ENCODE data around the gene SLC25A47.

Gene SLC25A47

DNA sequence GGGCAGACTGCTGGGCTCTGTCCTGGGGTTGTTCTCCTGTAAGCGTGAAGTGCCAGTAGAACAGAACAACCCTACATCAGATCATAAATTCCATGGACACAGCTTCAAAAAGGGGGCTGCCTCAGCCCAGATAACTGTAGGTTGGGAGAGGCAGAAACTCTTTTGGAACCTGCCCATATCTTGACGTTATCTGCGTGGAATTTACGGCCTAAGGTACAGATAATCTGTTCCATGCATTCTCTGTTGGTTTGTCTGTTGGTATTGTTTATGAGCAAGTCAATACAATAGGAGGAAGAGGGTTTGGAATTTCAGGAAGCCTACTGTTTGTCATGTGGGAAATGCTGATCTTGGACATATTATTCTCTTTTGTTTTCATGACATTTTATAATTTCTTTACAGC, 36.7 kb downstream of the SLC25A47 start:
- DNase-seq: no peak
- peaks cover 14 to 53% (median 35%) of the 10 kb centered on the region in 4 experiments for H3K36me3 ChIP-seq (ENCODE audit: control insufficient read depth in 4 of 4, insufficient read depth in 4 of 4, low read length in 3 of 4)
- H3K4me3 ChIP-seq (ENCODE audit: control insufficient read depth in 1 of 7, extremely low read depth in 1 of 7, insufficient read depth in 4 of 7, low read depth in 2 of 7, low read length in 6 of 7): no peak overlapping the region
- H3K4me1 ChIP-seq (ENCODE audit: control extremely low read depth in 1 of 4, control insufficient read depth in 4 of 4, insufficient read depth in 4 of 4, low read length in 3 of 4): no peaks in the 10 kb centered on the region
- peaks cover 0 to 7% (median 0%) of the 10 kb centered on the region in 5 experiments for H3K9me3 ChIP-seq (ENCODE audit: control extremely low read depth in 1 of 5, control insufficient read depth in 4 of 5, insufficient read depth in 2 of 5, low read depth in 1 of 5, low read length in 4 of 5)
- no peak overlapping the region for H3K27ac ChIP-seq (ENCODE audit: insufficient read depth in 1 of 2, low read depth in 1 of 2, low read length in 2 of 2, poor library complexity in 1 of 2, severe bottlenecking in 2 of 2)
- ChIA-PET CTCF (no interaction called here), POLR2A (no interaction called here)
- no peaks in the 10 kb centered on the region for H3K27me3 ChIP-seq (replicated peaks in 2 of 5; ENCODE audit: control insufficient read depth in 4 of 5, insufficient read depth in 5 of 5, low read length in 4 of 5)
- 100% methylated on average over 3 of the region's 4 CpGs for WGBS (ENCODE audit: insufficient coverage)

DNA sequence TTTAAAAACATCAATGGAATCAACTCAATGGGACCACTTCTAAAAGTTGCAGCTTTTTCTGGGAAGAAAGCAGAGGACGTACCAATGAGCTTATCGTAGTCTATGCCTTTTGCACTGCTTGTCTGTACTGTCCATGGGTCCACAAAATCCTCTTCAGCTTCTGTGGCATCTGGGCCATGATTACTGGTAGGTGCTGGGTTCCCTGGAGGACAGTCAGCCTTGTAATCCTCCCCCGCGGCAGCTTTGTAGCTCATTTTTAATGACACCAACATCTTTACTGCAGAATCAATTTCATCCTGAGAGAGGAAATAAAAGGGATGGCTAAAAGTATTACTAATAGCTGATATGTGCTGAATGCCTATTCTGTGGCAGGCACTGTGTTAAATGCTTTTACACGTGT, 38.5 kb downstream of the SLC25A47 start:
- Histone ChIP-seq H3K9me3 (ENCODE audit: control extremely low read depth in 1 of 5, control insufficient read depth in 4 of 5, insufficient read depth in 2 of 5, low read depth in 1 of 5, low read length in 4 of 5) (peaks cover 0 to 7% (median 0%) of the 10 kb centered on the region in 5 experiments), H3K36me3 (ENCODE audit: control insufficient read depth in 4 of 4, insufficient read depth in 4 of 4, low read length in 3 of 4) (peaks cover 14 to 58% (median 37%) of the 10 kb centered on the region in 4 experiments), H3K4me3 (ENCODE audit: control insufficient read depth in 1 of 7, extremely low read depth in 1 of 7, insufficient read depth in 4 of 7, low read depth in 2 of 7, low read length in 6 of 7) (no peak overlapping the region), H3K27me3 (replicated peaks in 2 of 5; ENCODE audit: control insufficient read depth in 4 of 5, insufficient read depth in 5 of 5, low read length in 4 of 5) (no peaks in the 10 kb centered on the region), H3K27ac (ENCODE audit: insufficient read depth in 1 of 2, low read depth in 1 of 2, low read length in 2 of 2, poor library complexity in 1 of 2, severe bottlenecking in 2 of 2) (no peak overlapping the region), H3K4me1 (ENCODE audit: control extremely low read depth in 1 of 4, control insufficient read depth in 4 of 4, insufficient read depth in 4 of 4, low read length in 3 of 4) (no peaks in the 10 kb centered on the region)
- WGBS (ENCODE audit: insufficient coverage): 94% methylated on average over 3 of the region's 5 CpGs
- CTCF ChIA-PET: interaction anchor here (1.0 to 3.2 kb wide), 6 partner anchors 12 to 76 kb away, joined by 3 to 12 read pairs (median 4); partner anchors contain the start of gene WDR25
- POLR2A ChIA-PET: interaction anchor here (0.6 kb wide), 2 partner anchors 169 to 486 kb away, joined by 3 to 4 read pairs; no protein-coding TSS in a partner anchor
- DNase-seq: no peak

DNA sequence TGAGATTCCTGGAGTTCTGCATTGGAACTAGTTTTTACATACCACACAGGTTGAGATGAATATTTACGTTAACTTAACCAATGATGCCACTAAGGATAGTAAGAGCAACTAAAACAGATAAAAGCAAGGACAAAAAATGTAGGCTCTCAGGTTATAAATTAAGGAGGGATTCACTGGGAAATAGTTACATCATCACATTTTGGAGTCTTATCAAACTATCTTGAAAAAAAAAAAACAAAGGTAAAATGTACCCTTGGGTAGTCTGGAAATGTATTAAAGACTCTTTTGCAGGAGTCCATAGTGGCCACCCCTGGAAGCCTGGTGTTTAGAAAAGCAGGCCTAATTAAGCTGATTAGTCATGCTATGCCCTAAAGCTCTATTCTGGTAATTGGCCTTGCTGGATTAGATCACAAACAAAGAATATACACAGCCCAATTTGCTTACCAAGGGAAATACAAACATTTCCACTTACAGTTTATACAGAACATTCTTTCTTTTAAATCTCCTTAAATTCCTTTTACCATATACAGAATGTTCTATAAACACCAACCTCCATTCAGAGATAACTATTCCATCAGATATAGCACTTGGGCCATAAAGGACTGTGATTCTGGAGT, 39.3 kb downstream of the SLC25A47 start:
- Histone ChIP-seq H3K9me3 (ENCODE audit: control extremely low read depth in 1 of 5, control insufficient read depth in 4 of 5, insufficient read depth in 2 of 5, low read depth in 1 of 5, low read length in 4 of 5) (peaks cover 0 to 7% (median 0%) of the 10 kb centered on the region in 5 experiments), H3K36me3 (ENCODE audit: control insufficient read depth in 4 of 4, insufficient read depth in 4 of 4, low read length in 3 of 4) (peaks cover 14 to 58% (median 37%) of the 10 kb centered on the region in 4 experiments), H3K27ac (ENCODE audit: insufficient read depth in 1 of 2, low read depth in 1 of 2, low read length in 2 of 2, poor library complexity in 1 of 2, severe bottlenecking in 2 of 2) (no peak overlapping the region), H3K4me1 (ENCODE audit: control extremely low read depth in 1 of 4, control insufficient read depth in 4 of 4, insufficient read depth in 4 of 4, low read length in 3 of 4) (no peaks in the 10 kb centered on the region), H3K27me3 (replicated peaks in 2 of 5; ENCODE audit: control insufficient read depth in 4 of 5, insufficient read depth in 5 of 5, low read length in 4 of 5) (no peaks in the 10 kb centered on the region), H3K4me3 (ENCODE audit: control insufficient read depth in 1 of 7, extremely low read depth in 1 of 7, insufficient read depth in 4 of 7, low read depth in 2 of 7, low read length in 6 of 7) (no peak overlapping the region)
- ChIA-PET CTCF (interaction anchor here (1.0 to 3.2 kb wide), 8 partner anchors 9 to 76 kb away, joined by 3 to 12 read pairs (median 4); partner anchors contain the start of gene WDR25), POLR2A (no interaction called here)
- WGBS (ENCODE audit: insufficient coverage): 100% methylated on average over 1 of the region's 1 CpG
- DNase-seq: no peak

DNA sequence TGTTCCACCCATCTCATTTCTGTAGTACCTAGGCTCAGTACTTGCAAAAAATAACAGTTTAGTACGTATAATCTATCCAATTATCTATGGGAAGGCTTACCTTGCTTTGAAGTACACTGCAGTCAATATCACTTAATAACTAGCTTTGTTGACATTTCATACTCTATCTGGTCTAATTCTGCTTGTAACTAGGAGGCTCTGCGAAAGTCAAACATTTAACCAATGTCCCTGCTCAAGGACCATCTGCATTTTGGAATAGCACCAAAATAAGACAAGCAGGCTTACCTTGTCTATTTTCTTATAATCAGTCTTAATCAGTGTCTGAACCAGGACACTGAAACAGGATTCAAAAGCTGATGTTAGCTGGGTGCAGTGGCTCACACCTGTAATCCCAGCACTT, 39.9 kb downstream of the SLC25A47 start:
- Histone ChIP-seq H3K9me3 (ENCODE audit: control extremely low read depth in 1 of 5, control insufficient read depth in 4 of 5, insufficient read depth in 2 of 5, low read depth in 1 of 5, low read length in 4 of 5) (peaks cover 0 to 7% (median 0%) of the 10 kb centered on the region in 5 experiments), H3K27me3 (replicated peaks in 2 of 5; ENCODE audit: control insufficient read depth in 4 of 5, insufficient read depth in 5 of 5, low read length in 4 of 5) (no peaks in the 10 kb centered on the region), H3K27ac (ENCODE audit: insufficient read depth in 1 of 2, low read depth in 1 of 2, low read length in 2 of 2, poor library complexity in 1 of 2, severe bottlenecking in 2 of 2) (no peak overlapping the region), H3K36me3 (ENCODE audit: control insufficient read depth in 4 of 4, insufficient read depth in 4 of 4, low read length in 3 of 4) (peaks cover 14 to 61% (median 37%) of the 10 kb centered on the region in 4 experiments), H3K4me1 (ENCODE audit: control extremely low read depth in 1 of 4, control insufficient read depth in 4 of 4, insufficient read depth in 4 of 4, low read length in 3 of 4) (no peaks in the 10 kb centered on the region), H3K4me3 (ENCODE audit: control insufficient read depth in 1 of 7, extremely low read depth in 1 of 7, insufficient read depth in 4 of 7, low read depth in 2 of 7, low read length in 6 of 7) (no peak overlapping the region)
- POLR2A ChIA-PET: no interaction called here
- CTCF ChIA-PET: interaction anchor here (1.0 to 3.2 kb wide), 7 partner anchors 9 to 60 kb away, joined by 3 to 12 read pairs (median 3); partner anchors contain the start of gene WDR25
- WGBS (ENCODE audit: insufficient coverage): 100% methylated on average over 1 of the region's 2 CpGs
- no peak for DNase-seq

DNA sequence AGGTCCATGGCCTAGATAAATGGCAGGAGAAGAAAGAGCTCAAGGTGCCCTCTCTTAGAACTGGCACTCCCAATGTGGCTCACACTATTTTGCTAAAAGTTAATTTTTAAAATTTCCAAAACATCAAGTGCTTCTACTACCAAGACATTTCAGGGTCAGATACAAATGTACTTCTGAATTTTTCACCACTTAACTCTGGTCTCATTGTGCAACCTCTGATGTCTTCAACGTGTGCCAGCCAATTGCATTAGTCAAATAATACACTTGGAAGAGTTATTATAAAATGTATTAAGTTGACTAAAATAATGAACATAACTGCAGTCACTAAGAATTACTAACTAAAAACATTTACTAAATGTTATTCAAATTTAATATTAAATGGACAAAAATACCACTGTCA, 41.3 kb downstream of the SLC25A47 start:
- Histone ChIP-seq H3K9me3 (ENCODE audit: control extremely low read depth in 1 of 5, control insufficient read depth in 4 of 5, insufficient read depth in 2 of 5, low read depth in 1 of 5, low read length in 4 of 5) (peaks cover 0 to under 1% (median 0%) of the 10 kb centered on the region in 5 experiments), H3K4me3 (ENCODE audit: control insufficient read depth in 1 of 7, extremely low read depth in 1 of 7, insufficient read depth in 4 of 7, low read depth in 2 of 7, low read length in 6 of 7) (no peak overlapping the region), H3K4me1 (ENCODE audit: control extremely low read depth in 1 of 4, control insufficient read depth in 4 of 4, insufficient read depth in 4 of 4, low read length in 3 of 4) (no peaks in the 10 kb centered on the region), H3K27ac (ENCODE audit: insufficient read depth in 1 of 2, low read depth in 1 of 2, low read length in 2 of 2, poor library complexity in 1 of 2, severe bottlenecking in 2 of 2) (no peak overlapping the region), H3K36me3 (ENCODE audit: control insufficient read depth in 4 of 4, insufficient read depth in 4 of 4, low read length in 3 of 4) (peaks cover 8 to 61% (median 36%) of the 10 kb centered on the region in 4 experiments), H3K27me3 (replicated peaks in 2 of 5; ENCODE audit: control insufficient read depth in 4 of 5, insufficient read depth in 5 of 5, low read length in 4 of 5) (no peaks in the 10 kb centered on the region)
- DNase-seq: no peak
- ChIA-PET POLR2A (no interaction called here), CTCF (interaction anchor here (1.7 to 1.8 kb wide), 2 partner anchors 14 to 18 kb away, joined by 3 to 5 read pairs; no protein-coding TSS in a partner anchor)
- WGBS (ENCODE audit: insufficient coverage): no CpG with 5 or more reads among the region's 1 CpG

DNA sequence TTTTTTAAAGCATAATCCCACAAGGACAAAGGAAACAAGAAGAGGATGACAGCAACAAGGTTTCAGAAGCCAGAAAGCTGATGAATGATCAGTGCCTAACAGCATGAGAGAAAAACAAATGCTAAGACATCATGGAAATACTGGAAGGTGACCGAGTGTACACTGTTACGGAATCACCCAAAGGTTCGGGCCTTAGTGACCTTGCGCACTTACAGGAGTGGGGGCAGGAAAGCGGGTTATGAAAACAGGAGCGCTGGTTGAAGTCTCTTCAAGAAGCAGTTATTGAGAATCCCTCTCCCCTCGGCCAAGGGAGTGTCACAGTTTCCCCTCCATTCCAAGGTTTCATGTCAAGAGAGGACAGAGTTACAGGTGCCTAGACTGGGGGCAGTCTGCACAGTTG, 42.6 kb downstream of the SLC25A47 start:
- POLR2A ChIA-PET: no interaction called here
- WGBS (ENCODE audit: insufficient coverage): 99% methylated on average over 6 of the region's 7 CpGs
- no peaks in the 10 kb centered on the region for H3K27me3 ChIP-seq (replicated peaks in 2 of 5; ENCODE audit: control insufficient read depth in 4 of 5, insufficient read depth in 5 of 5, low read length in 4 of 5)
- CTCF ChIA-PET: interaction anchor here (1.0 kb wide), 3 partner anchors 19 to 79 kb away, joined by 3 to 4 read pairs (median 4); no protein-coding TSS in a partner anchor
- no peak overlapping the region for H3K4me3 ChIP-seq (ENCODE audit: control insufficient read depth in 1 of 7, extremely low read depth in 1 of 7, insufficient read depth in 4 of 7, low read depth in 2 of 7, low read length in 6 of 7)
- no peak overlapping the region for H3K27ac ChIP-seq (ENCODE audit: insufficient read depth in 1 of 2, low read depth in 1 of 2, low read length in 2 of 2, poor library complexity in 1 of 2, severe bottlenecking in 2 of 2)
- DNase-seq: no peak
- H3K9me3 ChIP-seq (ENCODE audit: control extremely low read depth in 1 of 5, control insufficient read depth in 4 of 5, insufficient read depth in 2 of 5, low read depth in 1 of 5, low read length in 4 of 5): no peaks in the 10 kb centered on the region
- H3K4me1 ChIP-seq (ENCODE audit: control extremely low read depth in 1 of 4, control insufficient read depth in 4 of 4, insufficient read depth in 4 of 4, low read length in 3 of 4): no peaks in the 10 kb centered on the region
- peaks cover 8 to 48% (median 26%) of the 10 kb centered on the region in 4 experiments for H3K36me3 ChIP-seq (ENCODE audit: control insufficient read depth in 4 of 4, insufficient read depth in 4 of 4, low read length in 3 of 4)

DNA sequence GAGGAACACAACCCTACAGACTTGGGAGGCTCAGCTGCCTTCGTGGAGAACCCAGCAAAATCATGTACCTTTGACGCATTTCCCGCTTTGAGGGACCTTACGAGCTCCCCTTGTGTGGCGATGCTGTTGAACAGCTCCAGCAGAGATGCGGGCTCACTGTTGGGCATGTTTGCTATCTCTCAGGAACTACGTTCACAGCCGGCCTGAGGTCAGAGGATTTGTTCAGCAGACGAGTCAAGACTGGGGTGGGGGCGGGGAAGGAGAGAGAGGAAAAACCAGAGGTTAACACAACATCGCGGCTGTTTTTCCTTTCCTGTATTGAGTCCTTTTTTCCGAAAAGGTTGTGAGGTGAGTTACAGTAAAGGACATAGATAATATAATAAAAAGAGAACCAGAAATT, 45.9 kb downstream of the SLC25A47 start:
- ChIA-PET POLR2A (no interaction called here), CTCF (interaction anchor here (1.0 kb wide), 1 partner anchor 83 kb away, joined by 5 read pairs; no protein-coding TSS in a partner anchor)
- peaks cover 2 to 29% (median 15%) of the 10 kb centered on the region in 4 experiments for H3K36me3 ChIP-seq (ENCODE audit: control insufficient read depth in 4 of 4, insufficient read depth in 4 of 4, low read length in 3 of 4)

More for the DNA sequence above, 45.9 kb downstream of the SLC25A47 start:
- peaks cover 0 to 10% (median 5%) of the 10 kb centered on the region in 4 experiments for H3K4me1 ChIP-seq (ENCODE audit: control extremely low read depth in 1 of 4, control insufficient read depth in 4 of 4, insufficient read depth in 4 of 4, low read length in 3 of 4)
- H3K27ac ChIP-seq (ENCODE audit: insufficient read depth in 1 of 2, low read depth in 1 of 2, low read length in 2 of 2, poor library complexity in 1 of 2, severe bottlenecking in 2 of 2): no peak overlapping the region
- no peak for DNase-seq
- no peaks in the 10 kb centered on the region for H3K27me3 ChIP-seq (replicated peaks in 2 of 5; ENCODE audit: control insufficient read depth in 4 of 5, insufficient read depth in 5 of 5, low read length in 4 of 5)
- 98% methylated on average over 10 of the region's 13 CpGs for WGBS (ENCODE audit: insufficient coverage)
- no peak overlapping the region for H3K4me3 ChIP-seq (ENCODE audit: control insufficient read depth in 1 of 7, extremely low read depth in 1 of 7, insufficient read depth in 4 of 7, low read depth in 2 of 7, low read length in 6 of 7)
- H3K9me3 ChIP-seq (ENCODE audit: control extremely low read depth in 1 of 5, control insufficient read depth in 4 of 5, insufficient read depth in 2 of 5, low read depth in 1 of 5, low read length in 4 of 5): no peaks in the 10 kb centered on the region
